IMR-90 (cell line): ENCODE measurements around the gene ZNF423. TPM values are rescaled to one million over a fixed set of nuclear protein-coding genes. Genes with fewer than 3 reads are reported as not detected.

Experiments
- ATAC-seq: fragments of 200-7000 bp; cut with Tn5 transposase; 2 replicates; pipeline ENCODE4 v1.9.1; 2020; ENCODE audit warnings: low read depth, mild to moderate bottlenecking, moderate library complexity
- BruUV-seq: library from RNA; stranded (reverse); fragments of 400-500 nt; replicated peaks from 2 replicates; lab custom pipeline; 2021; lab: Mats Ljungman, UMichigan
- CTCF ChIA-PET: fragments of 300-600 bp; formaldehyde crosslinking; extraction: SDS; loops from one replicate; lab custom pipeline; 2021; ENCODE audit warnings: antibody characterized with exemption; lab: Yijun Ruan, JAX
- POLR2A ChIA-PET: fragments of 300-600 bp; sonication (Branson Sonifier 250); formaldehyde crosslinking; loops from one replicate; lab custom pipeline; 2022; ENCODE audit warnings: antibody characterized with exemption; ENCODE audit not compliant: unreplicated experiment; lab: Charles Lee
- DNase-seq: peaks from one replicate; pipeline ENCODE4 v3.0.0; 2013
- H2AFZ ChIP-seq: replicated peaks from 2 replicates; pipeline ENCODE3; 2013; ENCODE audit warnings: low read length, mild to moderate bottlenecking; ENCODE audit not compliant: poor library complexity
- H2AK5ac ChIP-seq: 2 replicates; pipeline ENCODE4 v1.6.1; 2013; ENCODE audit warnings: low read depth, low read length, inconsistent platforms
- H2AK9ac ChIP-seq: replicated peaks from 2 replicates; pipeline ENCODE3; 2013; ENCODE audit warnings: mild to moderate bottlenecking, low read depth, low read length, moderate library complexity; ENCODE audit not compliant: poor library complexity
- H2BK120ac ChIP-seq: 2 replicates; pipeline ENCODE4 v1.6.1; 2013; ENCODE audit warnings: low read depth, low read length, inconsistent platforms
- H2BK15ac ChIP-seq: 3 replicates; pipeline ENCODE4 v1.6.1; 2013; ENCODE audit warnings: low read depth, low read length, inconsistent platforms
- H2BK20ac ChIP-seq: 2 replicates; pipeline ENCODE4 v1.6.1; 2013; ENCODE audit warnings: low read depth, mild to moderate bottlenecking, inconsistent platforms, low read length, moderate library complexity
- H2BK5ac ChIP-seq: 2 replicates; pipeline ENCODE4 v1.6.1; 2013; ENCODE audit warnings: mild to moderate bottlenecking, low read depth, low read length, inconsistent platforms; ENCODE audit not compliant: poor library complexity, severe bottlenecking
- H3K14ac ChIP-seq: replicated peaks from 2 replicates; pipeline ENCODE4 v1.6.1; 2013; ENCODE audit warnings: low read depth, low read length, inconsistent platforms
- H3K18ac ChIP-seq: 2 replicates; pipeline ENCODE4 v1.6.1; 2013; ENCODE audit warnings: low read depth, low read length, control low read depth
- H3K23ac ChIP-seq: 2 replicates; pipeline ENCODE4 v1.6.1; 2013; ENCODE audit warnings: low read depth, low read length, inconsistent platforms
- H3K27ac ChIP-seq: 2 replicates; pipeline ENCODE4 v1.5.1; 2013; ENCODE audit warnings: mild to moderate bottlenecking, control low read depth, low read length; ENCODE audit not compliant: insufficient read depth
- H3K27me3 ChIP-seq: 2 replicates; pipeline ENCODE4 v1.6.1; 2013; ENCODE audit warnings: low read length; ENCODE audit not compliant: control insufficient read depth, insufficient read depth
- H3K36me3 ChIP-seq: 2 replicates; pipeline ENCODE4 v1.6.1; 2013; ENCODE audit warnings: low read length, mixed read lengths; ENCODE audit not compliant: control insufficient read depth, insufficient read depth
- H3K4ac ChIP-seq: 2 replicates; pipeline ENCODE4 v1.6.1; 2013; ENCODE audit warnings: low read depth, low read length, inconsistent platforms
- H3K4me1 ChIP-seq: 2 replicates; pipeline ENCODE4 v1.6.1; 2013; ENCODE audit warnings: low read length, mixed read lengths; ENCODE audit not compliant: control insufficient read depth, insufficient read depth
- H3K4me2 ChIP-seq: 2 replicates; pipeline ENCODE4 v1.6.1; 2013; ENCODE audit warnings: low read depth, mild to moderate bottlenecking, control low read depth, low read length, moderate library complexity
- H3K4me3 ChIP-seq: 2 replicates; pipeline ENCODE4 v1.5.1; 2013; ENCODE audit warnings: low read depth, mild to moderate bottlenecking, control low read depth, low read length, moderate library complexity; ENCODE audit not compliant: insufficient read depth
- H3K56ac ChIP-seq: 2 replicates; pipeline ENCODE4 v1.6.1; 2013; ENCODE audit warnings: low read length, inconsistent platforms; ENCODE audit not compliant: insufficient read depth; ENCODE audit errors: extremely low read depth
- H3K79me1 ChIP-seq, 2 experiments: 2 replicates each; pipeline ENCODE4 v1.6.1; 2013; ENCODE audit warnings: low read length in 2 of 2, inconsistent platforms in 1 of 2, low read depth in 1 of 2
- H3K9ac ChIP-seq: 2 replicates; pipeline ENCODE4 v1.6.1; 2013; ENCODE audit warnings: low read depth, low read length, control low read depth
- H3K9me1 ChIP-seq: 2 replicates; pipeline ENCODE4 v1.6.1; 2013; ENCODE audit warnings: low read length, inconsistent platforms; ENCODE audit not compliant: insufficient read depth
- H3K9me3 ChIP-seq: 2 replicates; pipeline ENCODE4 v1.6.1; 2013; ENCODE audit warnings: low read length; ENCODE audit not compliant: control insufficient read depth, insufficient read depth
- H4K20me1 ChIP-seq: 2 replicates; pipeline ENCODE4 v1.6.1; 2013; ENCODE audit warnings: low read length, inconsistent platforms; ENCODE audit not compliant: insufficient read depth
- H4K5ac ChIP-seq: 2 replicates; pipeline ENCODE4 v1.6.1; 2013; ENCODE audit warnings: mild to moderate bottlenecking, low read depth, low read length, control low read depth
- H4K8ac ChIP-seq, 2 experiments: 2 replicates each; pipeline ENCODE4 v1.6.1; 2013; ENCODE audit warnings: low read depth in 2 of 2, low read length in 2 of 2, control low read depth in 1 of 2, inconsistent platforms in 1 of 2
- H4K91ac ChIP-seq: 2 replicates; pipeline ENCODE4 v1.6.1; 2013; ENCODE audit warnings: low read depth, low read length, inconsistent platforms; ENCODE audit not compliant: insufficient read depth
- BHLHE40 ChIP-seq: fragments of 150-350 bp; IDR thresholded peaks from 2 replicates; pipeline ENCODE4 v1.6.1; 2016; ENCODE audit warnings: mild to moderate bottlenecking, low read depth, low read length
- CEBPB ChIP-seq: IDR thresholded peaks from 2 replicates; pipeline ENCODE4 v1.6.1; 2012; ENCODE audit warnings: low read depth, low read length, improper control_type of control experiment
- CHD1 ChIP-seq: IDR thresholded peaks from 2 replicates; pipeline ENCODE4 v1.6.1; 2012; ENCODE audit warnings: low read depth, low read length, improper control_type of control experiment
- CTCF ChIP-seq: conservative IDR thresholded peaks from 2 replicates; pipeline ENCODE4 v1.5.1; 2012; ENCODE audit warnings: mild to moderate bottlenecking, low read depth, low read length, improper control_type of control experiment
- ELK1 ChIP-seq: fragments of 150-350 bp; IDR thresholded peaks from 2 replicates; pipeline ENCODE4 v1.6.1; 2016; ENCODE audit warnings: low read depth, mild to moderate bottlenecking, low read length, moderate library complexity, borderline replicate concordance
- FOS ChIP-seq: fragments of 150-350 bp; IDR thresholded peaks from 2 replicates; pipeline ENCODE4 v1.6.1; 2016; ENCODE audit warnings: low read depth, low read length
- MAFK ChIP-seq: IDR thresholded peaks from 2 replicates; pipeline ENCODE4 v1.6.1; 2012; ENCODE audit warnings: low read depth, low read length, improper control_type of control experiment
- MAZ ChIP-seq: IDR thresholded peaks from 2 replicates; pipeline ENCODE4 v1.6.1; 2012; ENCODE audit warnings: low read depth, mild to moderate bottlenecking, low read length, improper control_type of control experiment, moderate library complexity, borderline replicate concordance
- MXI1 ChIP-seq: IDR thresholded peaks from 2 replicates; pipeline ENCODE4 v1.6.1; 2012; ENCODE audit warnings: low read depth, mild to moderate bottlenecking, low read length, moderate library complexity, borderline replicate concordance
- NFE2L2 ChIP-seq: fragments of 150-350 bp; IDR thresholded peaks from 2 replicates; pipeline ENCODE4 v1.6.1; 2016; ENCODE audit warnings: low read depth, mild to moderate bottlenecking, low read length
- POLR2A ChIP-seq: IDR thresholded peaks from 2 replicates; pipeline ENCODE4 v1.6.1; 2012; ENCODE audit warnings: mild to moderate bottlenecking, low read depth, low read length
- RAD21 ChIP-seq: IDR thresholded peaks from 2 replicates; pipeline ENCODE4 v1.6.1; 2012; ENCODE audit warnings: low read length, improper control_type of control experiment
- RCOR1 ChIP-seq: IDR thresholded peaks from 2 replicates; pipeline ENCODE4 v1.6.1; 2012; ENCODE audit warnings: mild to moderate bottlenecking, low read length, improper control_type of control experiment; ENCODE audit not compliant: insufficient replicate concordance
- RFX5 ChIP-seq: IDR thresholded peaks from 2 replicates; pipeline ENCODE4 v1.8.0; 2012; ENCODE audit warnings: low read depth, mild to moderate bottlenecking, low read length, moderate library complexity
- SMC3 ChIP-seq: fragments of 150-350 bp; IDR thresholded peaks from 2 replicates; pipeline ENCODE4 v1.6.1; 2016; ENCODE audit warnings: low read depth, mild to moderate bottlenecking, antibody characterized with exemption, low read length, moderate library complexity
- USF2 ChIP-seq: fragments of 150-350 bp; IDR thresholded peaks from 2 replicates; pipeline ENCODE4 v1.6.1; 2017; ENCODE audit warnings: mild to moderate bottlenecking, antibody characterized with exemption, low read length, low read depth
- WGBS, 2 experiments: methylation state at CpG; one replicate each; pipeline versions ENCODE4 v1.1.5 to v1.1.7; 2013; ENCODE audit warnings: missing lambda C conversion rate in 2 of 2; ENCODE audit not compliant: insufficient read length in 1 of 2; ENCODE audit errors: extremely low coverage in 2 of 2; 5-methylcytosine and 5-hydroxymethylcytosine counted together
- dilution Hi-C: fragments of 300-500 bp; cut with HindIII; formaldehyde crosslinking; loops from one replicate; pipeline ENCODE4 v1.14.3; 2018; ENCODE audit warnings: low sequenced_read_pairs; ENCODE audit not compliant: unreplicated experiment
- in situ Hi-C: fragments of 300-500 bp; cut with MboI; formaldehyde crosslinking; loops from 3 replicates; pipeline ENCODE4 v1.14.3; 2019; ENCODE audit warnings: low sequenced_read_pairs, inconsistent platforms, mixed read lengths
- intact Hi-C: fragments of 100-400 bp; cut with micrococcal nuclease; formaldehyde crosslinking; loops from 2 replicates; pipeline ENCODE4 v1.10.0; 2022
- polyA plus RNA-seq, 3 experiments: library from polyadenylated mRNA; depleted of rRNA; stranded (reverse); fragments of >200 nt; gene quantifications; 2 replicates each; pipeline ENCODE4 v1.2.3, GENCODE V29; 2012; ENCODE audit warnings: low replicate concordance in 1 of 3
- total RNA-seq: library from RNA; depleted of rRNA; stranded (reverse); fragments of >200 nt; gene quantifications from 2 replicates; pipeline ENCODE4 v1.2.3, GENCODE V29; 2012

ZNF423 gene
- total and polyA plus RNA-seq, 2 of the 4 experiments (the other 2 are of a cell fraction), result under 0.01 to 0.10 TPM

- no peak overlapping the region for H2BK5ac ChIP-seq
- no peaks in the 10 kb centered on the region for H3K4me1 ChIP-seq
- H3K79me1 ChIP-seq, result no peaks in the 10 kb centered on the region
- H2AFZ ChIP-seq, result no peak overlapping the region
- H3K9me3 ChIP-seq, result peaks cover 9% of the 10 kb centered on the region
- ATAC-seq, result no peak
- no peak overlapping the region for H4K91ac ChIP-seq
- ChIA-PET CTCF (no interaction called here), POLR2A (no interaction called here)
- H2BK20ac ChIP-seq, result no peak overlapping the region
- H4K20me1 ChIP-seq, result no peaks in the 10 kb centered on the region
- no peak for DNase-seq
- no peaks in the 10 kb centered on the region for H3K36me3 ChIP-seq
- no peak overlapping the region for H2AK5ac ChIP-seq
- in situ Hi-C loops, result no loop called here
- H3K4me3 ChIP-seq, result no peak overlapping the region
- no peak overlapping the region for H2AK9ac ChIP-seq
- no CpG with 5 or more reads among the region's 1 CpG for WGBS, 2 experiments
- no peak overlapping the region for H3K23ac ChIP-seq
- peaks cover 14% of the 10 kb centered on the region; the same call in 1 of the 2 replicates for H3K27me3 ChIP-seq
- no peak overlapping the region for H4K5ac ChIP-seq
- dilution Hi-C loops, result no loop called here
- no peak for TF ChIP-seq CTCF
- no peak for TF ChIP-seq FOS
- TF ChIP-seq ELK1, result no peak
- TF ChIP-seq MAZ, result no peak
- TF ChIP-seq MXI1, result no peak
- TF ChIP-seq CEBPB, result no peak
- TF ChIP-seq RCOR1, result no peak
- TF ChIP-seq POLR2A, result no peak
- no peak for TF ChIP-seq NFE2L2
- no peak for TF ChIP-seq MAFK
- no peak for TF ChIP-seq USF2
- no peak for TF ChIP-seq CHD1
- TF ChIP-seq RAD21, result no peak
- no peak for TF ChIP-seq BHLHE40
- TF ChIP-seq RFX5, result no peak
- TF ChIP-seq SMC3, result no peak
- H2BK120ac ChIP-seq, result no peak overlapping the region
- no peak overlapping the region for H2BK15ac ChIP-seq
- H3K27ac ChIP-seq, result no peak overlapping the region
- no peak overlapping the region for H3K14ac ChIP-seq
- no peak overlapping the region for H4K8ac ChIP-seq
- H3K56ac ChIP-seq, result no peak overlapping the region
- H3K4me2 ChIP-seq, result no peak overlapping the region
- no peak overlapping the region for H3K4ac ChIP-seq
- H3K18ac ChIP-seq, result no peak overlapping the region
- no TSS peak for BruUV-seq
- no peak overlapping the region for H3K9ac ChIP-seq
- intact Hi-C loops, result no loop called here
- H3K9me1 ChIP-seq, result no peaks in the 10 kb centered on the region
These were observed 205.3 kb downstream of the ZNF423 start for GRCh38 chr16:49650603-49651002.
